GM19328 (cell line): Measurements from ENCODE around the gene MEI1.
"Not testable (repeated sequence)": the region's sequence is repeated elsewhere in the genome, so short reads cannot be mapped to it uniquely, and the experiment has no call there.

Experiments used
- ATAC-seq: cut with Tn5 transposase; IDR thresholded peaks from one replicate; pipeline ENCODE4 v1.9.1; 2021; ENCODE audit warnings: mild to moderate bottlenecking, moderate library complexity; ENCODE audit not compliant: unreplicated experiment

Gene MEI1

DNA sequence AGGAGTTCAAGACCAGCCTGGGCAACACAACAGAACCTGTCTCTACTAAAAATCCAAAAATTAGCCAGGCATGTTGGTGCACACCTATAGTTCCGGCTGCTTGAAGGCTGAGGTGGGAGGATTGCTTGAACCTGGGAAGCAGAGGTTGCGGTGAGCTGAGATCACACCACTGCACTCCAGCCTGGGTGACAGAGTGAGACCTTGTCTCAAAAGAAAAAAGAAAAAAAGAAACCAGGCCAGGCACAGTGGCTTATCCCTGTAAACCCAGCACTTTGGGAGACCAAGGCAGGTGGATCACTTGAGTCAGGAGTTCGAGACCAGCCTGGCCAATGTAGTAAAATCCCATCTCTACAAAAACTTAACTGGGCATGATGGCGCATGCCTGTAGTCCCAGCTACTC is 33.9 kb downstream of the MEI1 start:
- not testable (repeated sequence) for ATAC-seq

DNA sequence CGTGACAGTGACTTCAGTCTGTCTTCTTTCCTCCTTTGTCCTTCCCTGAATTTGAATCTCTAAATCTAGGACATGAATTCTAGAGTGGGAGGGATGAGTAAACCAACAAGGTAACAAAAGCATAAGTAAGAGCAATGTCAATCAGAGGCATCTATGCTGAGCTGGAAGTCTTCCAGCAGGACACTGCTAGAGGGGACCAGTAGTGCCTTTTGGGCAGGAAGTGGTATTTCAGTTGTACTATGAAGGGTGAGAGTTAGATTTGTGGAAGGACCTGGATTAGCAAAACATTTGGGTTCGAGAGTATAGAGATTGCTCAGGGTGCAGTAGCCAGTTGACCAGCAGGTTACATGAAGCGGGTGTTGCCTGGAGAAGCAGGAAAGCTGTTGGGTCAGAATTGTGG is 40.3 kb downstream of the MEI1 start:
- no peak for ATAC-seq

DNA sequence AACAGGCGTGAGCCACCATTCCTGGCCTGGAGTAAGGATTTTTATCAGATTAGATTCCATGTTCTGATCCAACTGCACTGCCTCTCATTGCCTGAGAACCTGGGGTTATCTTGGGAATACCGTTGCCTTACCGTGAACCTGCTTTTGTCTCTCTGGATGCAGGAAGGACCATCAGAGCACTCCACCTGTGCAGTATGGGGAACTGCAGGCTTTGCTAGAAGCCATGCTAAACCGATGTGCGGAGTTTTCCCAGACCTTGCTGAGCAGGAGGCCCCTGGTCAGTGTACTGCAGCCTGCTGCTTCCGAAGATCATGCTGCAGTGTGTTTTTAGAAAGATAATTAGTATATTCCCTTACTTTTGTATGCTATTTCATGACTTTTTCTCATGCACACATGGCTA is 43.6 kb downstream of the MEI1 start:
- ATAC-seq: no peak

DNA sequence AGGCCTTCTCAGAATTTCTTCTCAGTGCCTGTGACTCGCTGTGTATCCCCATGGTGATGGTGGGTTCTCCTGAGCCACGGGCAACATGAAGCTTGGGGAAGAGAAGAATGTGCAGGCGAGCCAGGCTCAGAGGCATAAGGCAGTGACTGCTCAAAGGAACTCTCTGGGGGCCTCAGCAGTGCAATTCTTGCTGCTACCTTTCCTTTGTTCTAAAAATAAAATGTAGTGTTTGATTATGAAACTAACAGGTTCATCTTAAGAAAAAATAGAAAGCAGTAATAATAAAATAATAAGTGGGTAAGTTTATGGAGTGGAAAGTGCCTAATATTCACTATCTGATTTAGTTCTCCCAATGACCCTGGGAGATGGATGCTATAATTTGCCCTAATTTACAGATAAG is 46.7 kb downstream of the MEI1 start:
- ATAC-seq: no peak

DNA sequence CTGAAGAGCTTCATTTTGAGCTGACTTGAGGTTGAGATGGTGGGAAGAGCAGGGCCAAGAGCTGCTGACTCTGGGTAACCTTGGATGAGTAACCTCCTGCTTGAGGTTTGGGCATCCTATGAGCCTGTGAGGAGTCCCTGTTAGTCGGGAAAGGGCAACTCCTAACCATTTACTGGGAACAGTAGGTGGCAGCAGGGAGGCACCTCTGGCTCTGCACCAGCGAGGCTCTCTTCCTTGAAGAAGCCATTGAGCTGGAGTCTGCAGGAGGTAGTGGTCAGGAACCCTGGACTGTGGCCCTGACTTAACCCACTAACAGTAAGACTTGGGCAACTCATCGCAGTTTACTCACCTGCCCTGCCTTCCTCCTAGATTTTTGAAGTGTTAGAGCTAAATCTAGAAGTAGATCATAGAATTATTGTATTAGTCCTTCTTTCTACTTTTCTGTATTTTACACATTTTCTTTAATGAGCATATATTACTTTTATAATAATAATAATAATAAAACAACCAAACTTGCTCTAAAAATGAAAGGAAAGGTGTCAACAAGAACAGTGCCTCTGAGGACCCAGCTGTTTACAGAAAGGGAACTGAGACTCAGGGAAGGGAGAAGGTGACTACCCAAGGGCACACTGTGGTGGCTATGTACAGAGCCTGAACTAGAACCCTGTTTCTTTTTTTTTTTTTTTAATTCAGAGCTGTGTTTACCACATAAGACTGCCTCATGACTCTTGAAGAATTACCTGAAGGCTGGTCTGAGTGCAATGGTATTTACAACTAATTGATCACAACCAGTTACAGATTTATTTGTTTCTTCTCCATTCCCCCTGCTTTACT is 47.5 kb downstream of the MEI1 start:
- peak; percentile 77 for ATAC-seq

DNA sequence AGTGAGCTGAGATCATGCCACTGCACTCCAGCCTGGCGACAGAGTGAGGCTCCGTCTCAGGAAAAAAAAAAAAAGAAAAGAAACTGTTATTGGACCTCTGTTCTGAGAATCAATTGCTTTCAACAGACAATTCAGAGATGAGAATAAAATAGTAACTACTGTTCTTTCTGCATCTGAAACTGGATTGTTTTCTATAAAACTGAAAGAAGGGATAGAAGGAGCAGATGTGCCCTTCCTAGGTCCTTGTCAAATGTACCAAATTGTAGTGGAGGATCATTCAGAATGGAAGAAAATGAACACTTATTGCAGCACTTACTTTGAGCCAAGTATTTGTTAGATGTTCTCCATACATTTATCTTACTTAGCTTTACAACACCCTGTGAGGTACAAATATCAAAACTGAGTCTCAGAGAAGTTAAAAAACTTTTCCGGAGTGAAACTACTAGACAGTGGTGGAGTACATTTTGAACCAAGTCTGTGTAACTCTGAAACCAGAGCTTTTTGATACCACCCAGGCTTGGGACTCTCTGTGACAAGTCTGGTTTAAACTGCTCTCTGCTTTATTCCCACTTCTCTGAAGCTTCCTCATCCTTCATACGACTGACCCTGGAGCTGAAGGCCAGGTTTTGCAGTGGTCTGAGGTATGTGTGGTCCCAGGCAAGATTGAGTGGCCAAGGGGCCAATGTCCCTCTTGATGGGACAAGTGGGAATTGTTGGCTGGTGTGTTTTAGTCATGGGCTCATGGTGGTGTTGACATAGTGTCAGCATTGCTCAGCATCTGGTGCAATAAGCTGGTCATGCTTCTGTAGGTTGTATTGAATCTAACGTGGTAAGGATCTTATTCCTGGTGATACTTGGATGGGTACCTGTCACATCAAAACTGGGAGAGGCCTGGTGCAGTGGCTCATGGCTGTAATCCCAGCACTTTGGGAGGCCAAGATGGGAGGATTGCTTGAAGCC is 53.0 kb downstream of the MEI1 start:
- no peak for ATAC-seq

DNA sequence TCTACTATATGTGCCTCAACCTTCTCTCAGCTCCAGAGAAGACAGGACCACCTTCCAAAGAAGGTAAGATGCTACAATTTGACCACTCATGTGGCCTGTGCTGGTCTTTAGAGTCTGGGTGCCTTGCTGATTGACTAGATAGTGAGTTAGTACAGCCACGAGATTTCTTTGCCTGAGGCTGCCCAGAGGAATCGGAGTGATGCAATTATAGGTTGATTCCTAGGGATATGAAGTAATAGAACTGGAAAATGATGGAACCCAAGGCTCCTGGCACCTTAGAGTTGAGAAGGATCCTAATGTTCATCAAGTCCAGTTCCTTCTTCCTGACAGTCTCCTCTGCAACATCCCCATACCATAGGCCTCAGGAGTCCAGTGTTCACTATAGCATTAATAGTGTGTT is 54.7 kb downstream of the MEI1 start:
- no peak for ATAC-seq

DNA sequence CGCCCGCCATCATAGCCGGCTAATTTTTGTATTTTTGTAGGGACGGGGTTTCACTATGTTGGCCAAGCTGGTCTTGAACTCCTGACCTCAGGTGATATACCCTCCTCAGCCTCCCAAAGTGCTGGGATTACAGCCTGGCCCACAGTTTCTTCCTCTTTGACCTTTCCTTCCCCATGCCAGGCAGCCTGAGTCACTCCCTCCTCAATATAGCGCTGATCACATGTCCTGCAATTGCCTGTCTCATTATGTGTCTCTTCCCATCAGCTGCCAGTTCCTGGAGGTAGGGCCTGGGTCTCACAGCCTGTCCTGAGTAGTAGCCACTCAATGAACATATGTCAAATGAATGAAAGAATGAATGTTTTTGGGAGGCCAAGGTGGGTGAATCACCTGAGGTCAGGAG is 58.2 kb downstream of the MEI1 start:
- ATAC-seq: no peak

DNA sequence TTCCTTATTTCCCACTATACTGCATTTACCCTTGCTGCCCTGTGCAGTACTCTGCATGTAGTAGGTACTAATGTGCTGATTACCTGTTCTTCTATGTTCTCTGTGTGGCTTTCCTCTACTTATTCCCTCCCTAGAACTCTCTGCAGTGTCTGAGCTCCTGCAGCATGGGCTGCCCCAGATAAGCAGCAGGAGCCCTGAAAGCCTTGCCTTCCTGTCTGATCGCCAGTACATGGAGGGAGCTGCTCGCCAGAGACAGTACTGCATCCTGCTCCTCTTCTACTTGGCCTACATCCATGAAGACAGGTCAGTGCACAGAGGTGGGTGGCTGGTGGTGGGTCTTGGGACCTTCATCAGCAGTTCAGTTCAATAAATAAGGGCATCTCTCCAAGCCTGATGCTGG is 58.9 kb downstream of the MEI1 start:
- ATAC-seq: no peak

DNA sequence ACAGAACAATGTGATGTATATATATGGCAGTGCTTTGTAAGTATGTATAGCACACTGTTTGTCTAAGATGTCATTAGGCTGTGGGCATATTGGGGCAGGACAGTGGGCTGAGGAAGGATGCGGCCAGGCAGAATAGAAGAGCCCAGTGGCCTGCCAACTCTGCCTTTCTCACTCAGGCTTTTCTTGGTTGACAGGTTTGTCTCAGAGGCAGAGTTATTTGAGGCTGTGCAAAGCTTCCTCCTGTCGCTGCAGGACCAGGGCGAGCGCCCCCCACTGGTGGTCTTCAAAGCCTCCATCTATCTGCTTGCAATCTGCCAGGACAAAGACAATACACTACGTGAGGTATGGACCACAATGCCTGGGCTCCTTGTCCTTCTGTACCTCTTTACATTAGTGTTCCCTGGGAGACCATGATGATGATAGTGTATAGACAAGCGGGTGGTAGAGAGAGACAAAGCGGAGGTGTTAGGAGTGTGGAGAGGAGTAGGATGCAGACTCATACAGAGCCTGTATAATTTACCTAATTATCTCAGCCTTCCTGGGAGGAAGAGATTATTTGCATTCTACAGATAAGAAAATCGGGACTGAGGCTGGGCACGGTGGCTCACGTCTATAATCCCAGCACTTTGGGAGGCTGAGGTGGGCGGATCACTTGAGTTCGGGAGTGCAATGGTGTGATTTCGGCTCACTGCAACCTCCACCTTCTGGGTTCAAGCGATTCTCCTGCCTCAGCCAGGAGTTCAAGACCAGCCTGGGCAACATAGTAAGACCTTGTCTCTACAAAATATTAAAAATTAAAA is 63.9 kb downstream of the MEI1 start:
- ATAC-seq: no peak

DNA sequence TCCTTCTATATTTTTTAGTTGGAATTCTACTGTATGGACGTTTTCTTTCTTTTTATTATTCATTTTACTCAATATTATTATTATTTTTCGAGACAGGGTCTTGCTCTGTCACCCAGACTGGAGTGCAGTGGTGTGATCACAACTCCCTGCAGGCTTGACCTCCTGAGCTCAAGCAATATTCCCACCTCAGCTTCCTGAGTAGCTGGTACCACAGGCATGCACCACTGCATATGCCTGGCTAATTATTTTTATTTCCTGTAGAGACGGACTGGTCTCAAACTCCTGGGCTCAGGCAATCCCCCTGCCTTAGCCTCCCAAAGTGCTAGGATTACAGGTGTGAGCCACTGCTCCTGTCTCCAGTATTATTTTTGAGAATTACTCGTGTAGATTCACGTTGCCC is 67.2 kb downstream of the MEI1 start:
- ATAC-seq: no peak

DNA sequence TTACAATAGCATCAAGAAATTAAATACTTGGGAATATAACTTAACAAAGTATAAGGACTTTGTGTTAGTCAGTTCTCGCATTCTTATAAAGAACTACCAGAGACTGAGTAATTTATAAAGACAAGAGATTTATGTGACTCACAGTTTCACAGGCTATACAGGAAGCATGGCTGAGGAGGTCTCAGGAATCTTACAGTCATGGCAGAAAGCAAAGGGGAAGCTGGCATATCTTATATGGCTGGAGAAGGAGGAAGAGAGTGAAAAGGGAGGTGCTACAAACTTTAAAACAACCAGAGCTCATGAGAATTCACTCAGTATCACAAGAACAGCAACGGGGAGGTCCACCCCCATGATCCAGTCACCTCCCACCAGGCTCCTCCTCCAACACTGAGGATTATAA is 69.1 kb downstream of the MEI1 start:
- ATAC-seq: no peak

DNA sequence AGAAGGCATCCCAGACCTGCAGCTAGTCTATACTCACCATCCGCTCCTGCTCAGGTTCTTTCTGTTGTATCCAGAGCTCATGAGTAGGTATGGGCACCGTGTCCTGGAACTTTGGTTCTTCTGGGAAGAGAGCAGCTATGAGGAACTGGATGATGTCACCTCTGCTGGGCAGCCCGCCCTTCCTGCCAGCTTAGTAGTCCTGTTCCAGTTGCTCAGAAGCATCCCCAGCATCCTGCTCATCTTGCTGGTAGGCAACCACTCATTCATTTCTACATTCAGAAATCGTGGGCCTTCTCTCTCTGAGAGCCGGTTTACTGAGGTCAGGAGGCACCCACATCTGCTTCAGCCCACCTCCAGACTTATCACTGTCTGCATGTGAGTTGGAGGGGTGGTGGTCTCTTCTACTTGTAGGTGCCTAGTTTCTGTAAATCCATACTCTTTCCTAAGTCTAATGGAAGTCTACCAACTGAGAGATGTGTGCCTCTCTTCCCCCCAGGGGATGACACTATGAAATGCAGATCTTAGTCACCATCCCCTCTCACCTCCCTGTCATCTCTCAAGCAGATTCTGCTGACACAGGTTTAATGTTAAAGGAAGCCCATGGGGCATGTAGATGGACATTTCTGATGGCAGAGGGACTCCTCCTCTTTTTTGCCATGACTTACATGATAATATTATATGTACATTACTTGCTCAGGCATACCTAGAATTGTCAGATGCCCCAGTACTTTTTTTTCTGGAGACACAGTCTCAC is 71.6 kb downstream of the MEI1 start:
- ATAC-seq: no peak

DNA sequence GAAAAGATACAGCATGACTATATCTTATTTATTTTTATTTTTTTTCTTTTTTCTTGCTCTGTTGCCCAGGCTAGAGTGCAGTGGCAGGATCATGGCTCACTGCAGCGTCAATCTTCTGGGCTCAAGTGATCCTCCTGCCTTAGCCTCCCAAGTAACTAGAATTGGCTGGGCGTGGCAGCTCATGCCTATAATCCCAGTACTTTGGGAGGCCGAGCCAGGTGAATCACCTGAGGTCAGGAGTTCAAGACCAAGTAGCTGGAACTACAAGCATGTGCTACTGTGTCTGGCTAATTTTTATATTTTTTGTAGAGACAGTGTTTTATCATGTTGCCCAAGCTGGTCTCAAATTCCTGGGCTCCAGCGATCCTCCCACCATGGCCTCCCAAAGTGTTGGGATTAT is 72.9 kb downstream of the MEI1 start:
- ATAC-seq: no peak

DNA sequence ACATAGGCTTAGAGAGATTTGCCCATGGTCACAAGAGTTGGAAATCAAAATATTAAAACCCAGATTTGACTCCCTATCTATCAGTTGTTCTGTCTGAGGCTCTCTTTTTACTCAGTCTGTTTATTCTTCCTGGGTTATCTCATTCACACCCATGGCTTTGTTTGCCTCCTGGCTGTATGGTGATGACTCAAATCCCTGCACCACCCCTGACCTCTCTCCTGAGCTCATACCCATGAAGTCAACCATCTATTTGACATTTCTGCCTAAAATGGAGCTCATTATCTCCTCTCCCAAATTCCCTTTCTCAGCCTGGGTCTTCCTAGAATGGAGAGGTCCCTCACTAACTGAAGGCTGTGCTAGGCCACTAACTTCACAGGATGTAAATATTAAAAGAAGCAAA is 73.3 kb downstream of the MEI1 start:
- no peak for ATAC-seq

DNA sequence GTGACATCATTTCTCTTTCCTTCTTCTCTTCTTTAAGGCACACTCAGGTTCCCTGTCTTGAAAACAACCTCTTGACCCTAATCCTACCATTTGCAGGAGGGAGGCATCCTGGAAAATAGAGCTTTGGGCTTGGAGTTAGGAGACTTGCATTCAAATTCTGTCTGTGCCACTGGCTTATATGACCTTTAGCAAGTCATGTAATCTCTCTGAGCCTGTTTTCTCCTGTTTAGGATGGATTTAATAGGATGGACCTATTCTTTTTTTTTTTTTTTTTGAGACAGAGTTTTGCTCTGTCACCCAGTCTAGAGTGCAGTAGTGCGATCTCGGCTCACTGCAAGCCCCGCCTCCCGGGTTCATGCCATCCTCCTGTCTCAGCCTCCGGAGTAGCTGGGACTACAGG is 76.0 kb downstream of the MEI1 start:
- no peak for ATAC-seq

DNA sequence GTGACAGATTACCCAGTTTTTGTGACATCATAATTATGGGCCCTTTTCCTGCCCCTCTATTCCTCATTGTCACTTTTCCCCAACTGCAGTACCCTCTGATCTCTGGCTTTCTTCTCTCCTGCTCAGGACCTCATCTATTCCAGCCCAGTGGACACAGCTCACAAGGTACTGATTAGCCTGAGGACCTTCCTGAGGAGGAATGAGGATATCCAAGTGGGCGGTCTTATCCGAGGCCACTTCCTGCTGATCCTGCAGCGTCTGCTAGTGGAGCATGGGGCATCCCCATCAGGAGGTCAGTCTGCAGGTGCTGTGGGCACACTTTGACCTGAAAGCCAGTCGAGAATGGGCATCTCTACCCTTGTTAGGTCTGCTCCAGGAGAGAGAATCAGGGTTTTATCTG is 76.7 kb downstream of the MEI1 start:
- no peak for ATAC-seq

DNA sequence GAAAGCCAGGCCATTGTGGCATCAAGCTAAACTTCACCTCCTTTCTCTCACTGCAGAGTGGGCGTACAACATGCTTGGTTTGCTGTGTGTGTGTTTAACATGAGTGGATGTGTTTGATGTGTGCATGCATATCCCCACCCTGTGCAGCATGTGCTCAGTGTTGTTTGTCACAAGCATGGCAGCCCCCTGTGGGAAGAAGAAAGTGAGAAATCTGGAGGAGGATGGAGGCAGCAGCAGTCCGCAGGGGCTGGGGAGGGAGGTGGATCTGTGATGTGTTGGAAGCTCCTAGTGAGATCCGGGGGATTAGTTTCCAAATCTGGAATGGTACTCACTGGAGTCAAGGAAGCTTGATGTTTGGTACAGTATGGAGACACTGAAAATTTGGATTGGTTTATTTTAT is 77.1 kb downstream of the MEI1 start:
- ATAC-seq: no peak

DNA sequence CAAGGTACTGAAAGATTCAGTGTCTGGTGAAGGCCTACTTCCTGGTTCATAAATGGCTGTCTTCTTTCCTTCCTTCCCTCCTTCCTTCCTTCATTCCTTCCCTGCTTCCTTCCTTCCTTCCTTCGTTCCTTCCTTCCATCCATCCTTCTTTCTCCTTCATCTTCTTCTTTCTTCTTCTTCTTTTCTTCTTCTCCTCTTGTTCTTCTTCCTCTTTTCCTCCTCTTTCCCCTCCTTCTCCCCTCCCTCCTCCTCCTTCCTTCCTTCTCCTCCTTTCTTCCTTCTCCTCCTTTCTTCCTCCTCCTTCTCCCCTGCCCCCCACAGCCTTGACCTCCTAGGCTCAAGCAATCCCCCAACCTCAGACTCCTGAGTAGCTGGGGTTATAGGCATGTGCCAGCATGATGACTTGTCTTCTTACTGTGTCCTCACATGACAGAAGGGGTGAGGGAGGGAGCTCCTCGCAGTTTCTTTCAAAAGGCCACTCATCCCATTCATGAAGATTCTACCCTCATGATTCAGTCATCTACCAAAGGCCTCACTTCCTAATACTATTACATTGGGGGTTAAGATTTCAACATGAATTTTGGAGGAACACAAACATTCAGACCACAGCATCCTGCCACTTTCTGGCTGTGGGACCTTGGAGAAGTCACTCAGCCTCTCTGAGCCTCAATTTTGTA is 78.6 kb downstream of the MEI1 start:
- ATAC-seq: no peak

DNA sequence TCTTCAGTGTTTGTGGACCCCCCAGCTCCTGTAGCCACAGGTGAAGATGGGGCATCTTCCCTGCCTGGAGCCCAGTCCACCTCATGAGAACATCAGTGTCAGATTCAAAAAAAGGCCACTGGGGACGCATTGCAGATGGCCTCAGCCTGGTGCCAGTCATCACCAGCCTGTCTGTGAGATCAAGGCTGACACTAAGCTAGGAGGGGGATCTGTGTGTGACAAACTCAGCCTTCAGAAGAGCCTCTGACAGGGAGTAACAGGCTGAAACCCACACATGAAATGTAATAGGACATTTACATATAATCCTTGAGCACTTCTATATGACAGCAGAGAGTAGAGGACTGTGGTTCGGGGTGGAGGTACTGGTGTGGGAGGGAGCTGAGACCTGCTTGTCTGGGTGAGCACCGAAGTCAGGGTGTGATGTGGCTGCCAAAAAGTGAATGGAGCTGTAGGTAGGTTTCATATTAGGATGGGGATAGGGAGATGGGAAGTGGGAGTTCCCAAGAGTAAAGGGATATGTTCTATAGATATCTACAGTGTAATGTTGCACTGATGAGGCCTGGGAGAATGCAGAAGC is 80.7 kb downstream of the MEI1 start:
- no peak for ATAC-seq
